CD14-positive monocyte (primary cell): ENCODE data around the gene IGF2BP2. TPM values are rescaled to one million over a fixed set of nuclear protein-coding genes. Genes with fewer than 3 reads are reported as not detected.

ENCODE experiments used
- DNase-seq, 3 donors: peaks; one replicate each; pipeline ENCODE4 v3.0.0-alpha.2; 2011 to 2022
- H2AFZ ChIP-seq: 2 replicates; pipeline ENCODE4 v1.6.0; 2012; ENCODE audit warnings: mild to moderate bottlenecking, low read depth, low read length, inconsistent platforms; ENCODE audit not compliant: insufficient read depth, poor library complexity, severe bottlenecking
- H3K27ac ChIP-seq, 2 donors: 1 replicate in 1 of 2; 2 replicates in 1 of 2; pipeline ENCODE4 v1.5.1; 2012 to 2013; ENCODE audit warnings: low read length in 2 of 2, control low read depth in 1 of 2, inconsistent platforms in 1 of 2, low read depth in 1 of 2, mild to moderate bottlenecking in 1 of 2
- H3K27me3 ChIP-seq, 2 donors: one replicate each; pipeline versions ENCODE4 v1.6.0 to v1.6.1; 2011 to 2013; ENCODE audit warnings: low read length in 2 of 2; ENCODE audit not compliant: control insufficient read depth in 2 of 2, insufficient read depth in 2 of 2
- H3K36me3 ChIP-seq, 2 donors: replicated peaks in 1 of 2; 1 replicate in 1 of 2; 2 replicates in 1 of 2; pipeline versions ENCODE4 v1.5.1 to v1.6.1; 2012 to 2013; ENCODE audit warnings: low read length in 2 of 2, control low read depth in 1 of 2, inconsistent platforms in 1 of 2, mild to moderate bottlenecking in 1 of 2; ENCODE audit not compliant: insufficient read depth in 2 of 2, control insufficient read depth in 1 of 2
- H3K4me1 ChIP-seq, 2 donors: 1 replicate in 1 of 2; 2 replicates in 1 of 2; pipeline versions ENCODE4 v1.5.1 to v1.6.1; 2012 to 2013; ENCODE audit warnings: low read length in 2 of 2, control low read depth in 1 of 2, inconsistent platforms in 1 of 2, mild to moderate bottlenecking in 1 of 2, moderate library complexity in 1 of 2; ENCODE audit not compliant: insufficient read depth in 2 of 2, control insufficient read depth in 1 of 2
- H3K4me2 ChIP-seq: replicated peaks from 2 replicates; pipeline ENCODE3; 2012; ENCODE audit warnings: low read length, moderate library complexity, mild to moderate bottlenecking; ENCODE audit not compliant: poor library complexity, severe bottlenecking; ENCODE audit errors: extremely low read depth
- H3K4me3 ChIP-seq, 3 experiments: fragments of 200-600 bp in 1 of 3; sonication (generic) in 1 of 3; replicated peaks in 1 of 3; 1 replicate in 2 of 3; 2 replicates in 1 of 3; pipeline ENCODE4 v1.5.1; 2011 to 2013; ENCODE audit warnings: low read length in 3 of 3, mild to moderate bottlenecking in 3 of 3, control low read depth in 2 of 3, low read depth in 2 of 3, inconsistent platforms in 1 of 3, moderate library complexity in 1 of 3
- H3K79me2 ChIP-seq: 2 replicates; pipeline ENCODE4 v1.6.0; 2012; ENCODE audit warnings: mild to moderate bottlenecking, control low read depth, inconsistent platforms, low read length, moderate library complexity; ENCODE audit not compliant: insufficient read depth
- H3K9ac ChIP-seq: 2 replicates; pipeline ENCODE4 v1.6.0; 2017; ENCODE audit warnings: low read length, mild to moderate bottlenecking; ENCODE audit not compliant: insufficient read depth, poor library complexity, severe bottlenecking
- H3K9me3 ChIP-seq, 2 donors: replicated peaks in 1 of 2; 1 replicate in 1 of 2; 2 replicates in 1 of 2; pipeline versions ENCODE4 v1.5.1 to v1.6.1; 2012 to 2013; ENCODE audit warnings: low read length in 2 of 2, control low read depth in 1 of 2; ENCODE audit not compliant: control insufficient read depth in 1 of 2, insufficient read depth in 1 of 2
- H4K20me1 ChIP-seq: 2 replicates; pipeline ENCODE4 v1.6.0; 2012; ENCODE audit warnings: mild to moderate bottlenecking, low read length, control low read depth, moderate library complexity; ENCODE audit not compliant: insufficient read depth
- H3K27ac Mint-ChIP-seq, 7 donors: one replicate each; pipeline ENCODE4 v1.8.0; 2020; ENCODE audit warnings: mild to moderate bottlenecking in 7 of 7, mixed read lengths in 7 of 7, moderate library complexity in 6 of 7, inconsistent platforms in 2 of 7
- H3K27me3 Mint-ChIP-seq, 3 donors: one replicate each; pipeline ENCODE4 v1.8.0; 2021 to 2022; ENCODE audit warnings: low read depth in 3 of 3, mild to moderate bottlenecking in 3 of 3, mixed read lengths in 3 of 3, moderate library complexity in 3 of 3, inconsistent platforms in 1 of 3
- H3K36me3 Mint-ChIP-seq, 2 donors: one replicate each; pipeline ENCODE4 v1.8.0; 2020; ENCODE audit warnings: mixed read lengths in 2 of 2, inconsistent platforms in 1 of 2, mild to moderate bottlenecking in 1 of 2
- H3K4me1 Mint-ChIP-seq: one replicate; pipeline ENCODE4 v1.8.0; 2020; ENCODE audit warnings: mild to moderate bottlenecking, mixed read lengths
- H3K4me3 Mint-ChIP-seq, 2 donors: one replicate each; pipeline ENCODE4 v1.8.0; 2020; ENCODE audit warnings: mild to moderate bottlenecking in 2 of 2, mixed read lengths in 2 of 2, moderate library complexity in 1 of 2
- H3K9me3 Mint-ChIP-seq, 7 donors: one replicate each; pipeline ENCODE4 v1.8.0; 2020 to 2022; ENCODE audit warnings: mixed read lengths in 7 of 7, mild to moderate bottlenecking in 6 of 7, moderate library complexity in 6 of 7, inconsistent platforms in 2 of 7
- WGBS: methylation state at CpG from one replicate; pipeline ENCODE4 v1.1.5; 2013; ENCODE audit warnings: missing lambda C conversion rate; ENCODE audit not compliant: insufficient coverage; 5-methylcytosine and 5-hydroxymethylcytosine counted together
- intact Hi-C, 2 donors: fragments of 100-400 bp; cut with micrococcal nuclease; formaldehyde crosslinking; loops; one replicate each; pipeline versions ENCODE4 v1.15.0 to v1.15.1; 2023
- polyA plus RNA-seq, 3 donors: library from polyadenylated mRNA; depleted of rRNA in 1 of 3; unstranded in 2 of 3; stranded (reverse) in 1 of 3; fragments of 300-500 nt in 2 of 3; fragments of >200 nt in 1 of 3; fragmentation: Illumina TruSeq in 2 of 3; gene quantifications; 1 replicate in 2 of 3; 2 replicates in 1 of 3; pipeline ENCODE4 v1.2.3, GENCODE V29; 2012 to 2021
- small RNA-seq: library from RNA; depleted of rRNA; stranded (forward); fragments of <200 nt; gene quantifications from one replicate; pipeline ENCODE3, GENCODE V24; 2012; ENCODE audit warnings: low read depth; ENCODE audit not compliant: insufficient read length
- TF ChIP-seq, protein P1 (sequence below): fragments of 200-600 bp; IDR thresholded peaks from one replicate; pipeline ENCODE4 v1.8.0; 2022; ENCODE audit warnings: antibody characterized with exemption, mild to moderate bottlenecking

Gene IGF2BP2
- polyA plus RNA-seq, 3 donors = 0.78 to 2.8 (median 1.00) TPM

DNA sequence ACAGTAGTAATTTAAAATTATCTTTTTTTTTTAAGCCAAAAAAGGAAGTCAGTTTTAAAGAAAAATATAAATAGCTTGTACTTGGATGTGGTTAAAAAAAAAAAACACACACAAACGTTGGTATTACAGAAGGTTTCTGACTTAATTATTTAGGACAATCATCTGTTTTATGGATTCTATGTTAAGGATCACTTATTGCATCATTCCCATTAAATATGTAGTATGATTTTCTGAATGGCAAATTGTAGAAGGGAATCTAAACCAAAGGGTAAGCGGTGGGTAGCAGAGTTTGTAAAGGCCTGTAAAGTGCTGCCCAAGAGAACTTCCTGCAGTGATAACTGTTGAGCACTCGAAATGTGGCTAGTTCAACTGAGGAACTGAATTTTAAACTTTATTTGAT, 230.8 kb downstream of the IGF2BP2 start:
- H3K4me1 ChIP-seq = peaks cover 27 to 33% of the 10 kb centered on the region in 2 donors
- H3K9ac ChIP-seq = no peak overlapping the region
- peaks cover 37% of the 10 kb centered on the region for H3K79me2 ChIP-seq
- Mint-ChIP-seq H3K36me3 (peaks cover 16 to 43% of the 10 kb centered on the region in 2 donors), H3K9me3 (no peaks in the 10 kb centered on the region), H3K4me1 (peaks cover 34% of the 10 kb centered on the region), H3K27me3 (no peaks in the 10 kb centered on the region), H3K27ac (peak overlapping the region; percentile 62 to 90 (median 76)), H3K4me3 (no peak overlapping the region)
- H3K4me2 ChIP-seq = no peak overlapping the region
- H3K9me3 ChIP-seq = no peaks in the 10 kb centered on the region
- H3K4me3 ChIP-seq = no peak overlapping the region
- H3K27me3 ChIP-seq = no peaks in the 10 kb centered on the region
- H3K36me3 ChIP-seq = peaks cover 4 to 40% of the 10 kb centered on the region in 2 donors
- no peak for DNase-seq
- H3K27ac ChIP-seq = peak overlapping the region in 1 of 2 donors; percentile 71
- TF ChIP-seq, protein P1, sequence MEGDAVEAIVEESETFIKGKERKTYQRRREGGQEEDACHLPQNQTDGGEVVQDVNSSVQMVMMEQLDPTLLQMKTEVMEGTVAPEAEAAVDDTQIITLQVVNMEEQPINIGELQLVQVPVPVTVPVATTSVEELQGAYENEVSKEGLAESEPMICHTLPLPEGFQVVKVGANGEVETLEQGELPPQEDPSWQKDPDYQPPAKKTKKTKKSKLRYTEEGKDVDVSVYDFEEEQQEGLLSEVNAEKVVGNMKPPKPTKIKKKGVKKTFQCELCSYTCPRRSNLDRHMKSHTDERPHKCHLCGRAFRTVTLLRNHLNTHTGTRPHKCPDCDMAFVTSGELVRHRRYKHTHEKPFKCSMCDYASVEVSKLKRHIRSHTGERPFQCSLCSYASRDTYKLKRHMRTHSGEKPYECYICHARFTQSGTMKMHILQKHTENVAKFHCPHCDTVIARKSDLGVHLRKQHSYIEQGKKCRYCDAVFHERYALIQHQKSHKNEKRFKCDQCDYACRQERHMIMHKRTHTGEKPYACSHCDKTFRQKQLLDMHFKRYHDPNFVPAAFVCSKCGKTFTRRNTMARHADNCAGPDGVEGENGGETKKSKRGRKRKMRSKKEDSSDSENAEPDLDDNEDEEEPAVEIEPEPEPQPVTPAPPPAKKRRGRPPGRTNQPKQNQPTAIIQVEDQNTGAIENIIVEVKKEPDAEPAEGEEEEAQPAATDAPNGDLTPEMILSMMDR = no peak
- H4K20me1 ChIP-seq = no peaks in the 10 kb centered on the region
- intact Hi-C loops = no loop called here
- WGBS = no CpG with 5 or more reads among the region's 3 CpGs
- H2AFZ ChIP-seq = no peak overlapping the region

Small RNA genes lying within 50 kb of the gene (small RNA-seq; reads per million reads assigned to genes)
- gene AC133473.1 = not detected
- gene MIR548AQ = not detected

Other genes with a start within 250 kb of the IGF2BP2 start
- 10 to 100 TPM in 2 of 3 donors, 1 to 10 TPM in 1; 7.1 to 21.0 (median 13.4) TPM for gene SENP2, start 238.7 kb downstream of the IGF2BP2 start, polyA plus RNA-seq
- 100 to 1,000 TPM in 2 of 3 donors, 10 to 100 TPM in 1; 99.9 to 507 (median 121) TPM for gene TRA2B, start 113.0 kb upstream of the IGF2BP2 start, polyA plus RNA-seq